NOMO-1 (cell line): ENCODE measurements around the gene NCK2.

ENCODE experiments used
- DNase-seq, 2 experiments: peaks; one replicate each; lab custom pipeline; 2025; ENCODE audit not compliant: unreplicated experiment in 2 of 2; lab: John Stamatoyannopoulos, UW

Gene NCK2

GRCh38 chr2:105866216-105867185 is 121.8 kb downstream of the NCK2 start:
- no peak for DNase-seq

DNA sequence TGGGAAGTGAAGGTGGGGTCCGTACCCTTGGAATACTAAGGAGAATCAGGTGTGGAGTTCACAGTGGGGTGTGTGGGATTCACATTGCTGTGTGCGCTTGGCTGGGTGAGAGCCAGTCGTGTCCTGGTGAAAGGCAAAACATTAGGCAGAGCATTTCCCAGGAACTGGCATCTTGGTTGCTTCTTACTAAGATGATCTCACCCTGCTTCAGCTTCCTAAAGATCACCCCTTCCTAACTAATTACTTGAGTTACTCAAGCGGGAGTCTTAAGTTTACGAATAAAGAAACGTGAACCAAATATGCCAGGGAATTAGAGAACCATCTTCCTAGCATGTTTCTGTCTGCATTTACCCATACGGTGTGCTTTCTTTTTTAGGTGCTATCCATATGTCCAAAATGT is 122.9 kb downstream of the NCK2 start:
- no peak for DNase-seq

DNA sequence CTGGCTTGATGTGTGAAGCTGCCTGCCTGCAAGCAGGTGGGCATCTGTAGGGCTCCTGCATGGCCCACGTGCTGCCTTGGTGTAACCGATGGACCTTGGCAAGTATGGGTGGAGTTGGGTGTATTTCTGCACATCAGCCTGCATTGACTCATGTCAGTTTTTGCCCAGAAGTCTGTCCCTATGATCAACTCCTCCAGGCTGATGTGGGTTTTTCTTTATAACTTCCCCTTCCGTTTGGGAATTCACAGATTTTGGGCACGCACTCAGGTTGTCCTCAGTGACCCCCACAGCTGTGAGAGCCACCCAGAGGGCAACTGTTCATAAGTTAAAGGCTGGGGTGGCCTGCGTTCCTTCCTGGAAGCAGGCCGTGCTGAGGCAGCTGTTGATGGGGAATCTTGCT is 123.3 kb downstream of the NCK2 start:
- DNase-seq = no peak

GRCh38 chr2:105869341-105869740 is 124.6 kb downstream of the NCK2 start:
- DNase-seq = no peak

DNA sequence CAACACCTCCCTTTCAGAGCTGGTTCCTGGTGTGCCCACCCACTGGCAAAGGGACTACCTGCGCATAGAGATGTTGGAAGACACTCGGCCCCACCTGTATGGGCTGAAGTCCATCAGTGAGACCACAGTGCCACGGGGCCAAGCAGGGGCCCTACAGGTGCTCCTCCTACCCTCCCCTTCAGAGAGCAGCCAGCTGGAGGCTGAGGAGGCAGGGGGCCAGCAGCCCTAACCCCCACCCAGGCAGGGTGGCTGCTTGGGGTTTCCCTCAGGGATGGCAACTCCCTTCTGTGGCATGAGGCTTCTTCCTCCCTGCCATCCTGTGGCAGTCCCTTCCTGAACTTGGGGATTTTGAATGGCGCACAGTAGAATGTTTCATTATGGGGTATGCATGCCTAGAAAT is 125.3 kb downstream of the NCK2 start:
- no peak for DNase-seq

GRCh38 chr2:105870858-105871257 is 126.1 kb downstream of the NCK2 start:
- no peak for DNase-seq

GRCh38 chr2:105872142-105872728 is 127.5 kb downstream of the NCK2 start:
- no peak for DNase-seq

GRCh38 chr2:105872830-105873229 is 128.1 kb downstream of the NCK2 start:
- DNase-seq = no peak

- DNase-seq = no peak
Measured at GRCh38 chr2:105873281-105873680, 128.6 kb downstream of the NCK2 start.

- DNase-seq = no peak
Measured at GRCh38 chr2:105873721-105874120, 129.0 kb downstream of the NCK2 start.

DNA sequence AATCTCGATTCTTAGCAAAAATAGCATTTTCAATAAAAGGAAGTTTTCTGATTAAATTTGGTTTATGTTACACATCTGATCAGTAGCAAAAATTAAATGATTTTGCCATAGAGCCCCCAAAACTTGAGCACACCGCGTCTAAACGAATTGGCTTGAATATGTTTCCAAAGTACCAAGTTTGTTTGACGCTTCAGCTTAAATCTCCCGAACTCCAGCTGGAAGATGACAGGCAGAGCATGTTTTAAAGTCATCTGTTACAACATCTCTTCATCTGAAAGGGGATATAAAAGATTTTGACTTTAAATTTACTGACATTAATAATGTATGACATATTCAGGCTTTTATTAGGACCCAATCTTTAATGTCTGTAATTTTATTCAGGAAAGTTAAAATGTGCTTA is 129.8 kb downstream of the NCK2 start:
- no peak for DNase-seq

DNA sequence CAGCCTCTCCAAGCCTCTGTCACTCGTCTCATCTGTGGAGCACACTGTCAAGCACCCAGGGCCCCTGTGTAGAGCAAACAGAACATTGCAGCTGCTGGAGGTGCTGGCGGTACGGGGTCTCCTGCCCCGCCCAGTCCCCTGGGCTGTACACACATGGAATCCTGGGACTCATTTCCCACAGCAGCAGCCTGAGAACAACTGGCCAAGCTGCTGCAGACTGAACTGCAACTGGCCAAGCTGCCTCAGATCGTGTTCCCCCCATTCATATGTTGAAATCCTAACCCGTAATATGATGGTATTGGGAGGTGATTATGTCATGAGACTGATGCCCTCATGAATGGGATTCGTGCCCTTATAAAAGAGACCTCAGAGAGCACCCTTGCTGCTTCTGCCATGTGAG is 130.5 kb downstream of the NCK2 start:
- DNase-seq = no peak

- DNase-seq = no peak
Measured at GRCh38 chr2:105876191-105876590, 131.5 kb downstream of the NCK2 start.

DNA sequence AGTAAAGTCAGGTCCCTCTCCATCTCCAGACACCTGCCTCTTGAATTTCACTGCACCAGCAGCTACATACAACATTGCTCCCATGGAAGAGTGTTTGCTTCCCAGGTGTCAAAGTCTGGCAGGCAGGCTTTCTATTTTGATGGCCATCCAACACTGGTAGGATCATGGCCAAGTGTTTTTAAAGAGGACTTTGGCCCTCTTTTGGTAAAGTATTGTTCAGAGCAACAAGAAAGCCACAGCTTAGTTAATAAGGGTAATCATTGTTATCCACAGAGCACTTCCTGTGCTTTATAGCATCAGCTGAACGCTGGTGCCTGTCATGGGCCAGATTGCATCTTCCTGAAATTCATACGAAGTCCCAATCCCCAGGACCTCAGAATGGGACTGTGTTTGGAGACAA is 133.2 kb downstream of the NCK2 start:
- no peak for DNase-seq

- DNase-seq = no peak
Measured at GRCh38 chr2:105879106-105879802, 134.5 kb downstream of the NCK2 start.

DNA sequence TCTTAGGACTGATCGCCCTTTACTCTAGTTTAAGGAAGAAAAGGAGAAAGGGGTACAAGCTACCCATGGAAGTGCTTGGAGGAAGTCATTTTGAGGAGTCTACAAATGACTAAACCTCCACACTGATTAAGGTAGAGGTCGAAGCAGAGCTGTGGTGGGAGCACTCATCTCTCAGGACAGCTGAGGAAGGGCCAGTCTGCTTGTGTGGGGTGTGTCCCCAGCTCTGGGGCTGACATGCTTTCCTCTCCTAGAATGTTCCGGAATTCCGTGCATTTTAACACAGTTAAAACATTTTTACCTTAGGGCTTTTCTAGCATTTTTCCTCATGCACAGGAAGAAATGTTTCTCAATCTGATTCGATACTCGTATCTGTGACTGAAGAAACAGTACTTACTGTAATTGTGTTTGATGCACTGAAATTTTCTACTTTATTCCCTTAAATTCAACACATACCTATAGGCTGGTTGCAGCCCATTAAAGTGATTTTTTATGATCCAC is 135.1 kb downstream of the NCK2 start:
- DNase-seq = no peak

DNA sequence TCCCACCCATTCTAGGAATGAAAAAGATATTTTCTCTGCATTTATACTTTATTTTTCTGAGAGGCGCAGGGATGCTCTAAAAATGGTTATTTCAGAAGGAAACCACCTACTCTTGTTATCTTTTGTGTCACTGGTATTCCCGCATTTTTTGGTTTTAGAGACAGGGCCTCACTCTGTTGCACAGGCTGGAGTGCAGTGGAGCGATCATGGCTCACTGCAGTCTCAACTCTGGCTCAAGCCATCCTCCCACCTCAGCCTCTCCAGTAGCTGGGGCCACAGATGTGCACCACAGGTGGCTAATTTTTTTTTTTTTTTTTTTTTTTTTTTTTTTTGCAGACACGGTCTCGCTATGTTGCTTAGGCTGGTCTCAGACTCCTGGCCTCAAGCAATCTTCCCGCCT is 135.9 kb downstream of the NCK2 start:
- no peak for DNase-seq

GRCh38 chr2:105881286-105882136 is 136.8 kb downstream of the NCK2 start:
- DNase-seq = no peak

DNA sequence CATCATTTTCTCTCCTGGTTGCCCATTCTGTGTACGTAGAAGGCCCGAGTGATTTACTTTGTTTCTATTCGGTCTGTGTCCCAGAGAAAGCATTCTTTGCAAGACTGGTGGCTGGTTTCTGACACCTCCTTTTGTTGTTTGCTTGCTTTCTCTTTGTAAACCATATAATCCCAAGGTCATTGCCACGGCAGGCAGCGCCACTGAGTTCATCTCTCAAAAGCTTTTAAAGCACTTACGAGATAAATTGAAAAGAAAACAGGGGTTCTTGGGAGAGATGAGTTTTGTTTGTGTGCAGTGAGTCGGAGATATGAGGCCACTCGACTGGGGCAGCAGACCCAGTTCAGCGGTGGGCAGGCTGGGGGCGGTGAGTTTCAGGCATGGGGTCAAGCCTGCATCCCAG is 137.6 kb downstream of the NCK2 start:
- no peak for DNase-seq

- no peak for DNase-seq
Measured at GRCh38 chr2:105882920-105883435, 138.3 kb downstream of the NCK2 start.
